Measurements from ENCODE around the gene ADGRG7.
A peak's percentile ranks its signal among the peaks of the same experiment; 100 is the strongest.

The ADGRG7 gene

DNA sequence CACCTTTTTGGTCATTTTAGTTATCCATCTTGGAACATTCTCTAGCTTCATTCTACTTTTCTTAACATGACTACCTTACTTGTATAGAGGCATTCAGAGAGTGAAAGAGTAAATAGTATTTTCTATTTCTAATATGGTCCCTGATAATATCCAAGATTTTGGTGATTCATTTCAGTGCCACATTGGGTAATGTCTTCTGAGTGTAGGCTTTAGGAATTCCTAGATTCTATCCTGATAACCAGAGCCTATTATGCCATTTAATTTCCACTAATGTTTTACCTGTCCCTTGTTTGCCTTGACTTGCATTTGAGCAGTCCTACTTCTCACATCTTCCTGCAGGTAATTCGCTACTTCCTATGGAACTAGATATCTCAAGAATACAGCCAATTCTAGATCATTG, 21.8 kb downstream of the ADGRG7 start:
- no peak for TF ChIP-seq ZFX (IDR thresholded peaks at IDR 0.05; ENCODE audit: borderline replicate concordance)
- TF ChIP-seq, protein P1, sequence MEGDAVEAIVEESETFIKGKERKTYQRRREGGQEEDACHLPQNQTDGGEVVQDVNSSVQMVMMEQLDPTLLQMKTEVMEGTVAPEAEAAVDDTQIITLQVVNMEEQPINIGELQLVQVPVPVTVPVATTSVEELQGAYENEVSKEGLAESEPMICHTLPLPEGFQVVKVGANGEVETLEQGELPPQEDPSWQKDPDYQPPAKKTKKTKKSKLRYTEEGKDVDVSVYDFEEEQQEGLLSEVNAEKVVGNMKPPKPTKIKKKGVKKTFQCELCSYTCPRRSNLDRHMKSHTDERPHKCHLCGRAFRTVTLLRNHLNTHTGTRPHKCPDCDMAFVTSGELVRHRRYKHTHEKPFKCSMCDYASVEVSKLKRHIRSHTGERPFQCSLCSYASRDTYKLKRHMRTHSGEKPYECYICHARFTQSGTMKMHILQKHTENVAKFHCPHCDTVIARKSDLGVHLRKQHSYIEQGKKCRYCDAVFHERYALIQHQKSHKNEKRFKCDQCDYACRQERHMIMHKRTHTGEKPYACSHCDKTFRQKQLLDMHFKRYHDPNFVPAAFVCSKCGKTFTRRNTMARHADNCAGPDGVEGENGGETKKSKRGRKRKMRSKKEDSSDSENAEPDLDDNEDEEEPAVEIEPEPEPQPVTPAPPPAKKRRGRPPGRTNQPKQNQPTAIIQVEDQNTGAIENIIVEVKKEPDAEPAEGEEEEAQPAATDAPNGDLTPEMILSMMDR (IDR thresholded peaks at IDR 0.05): no peak
- no peak overlapping the region for H3K27ac ChIP-seq

DNA sequence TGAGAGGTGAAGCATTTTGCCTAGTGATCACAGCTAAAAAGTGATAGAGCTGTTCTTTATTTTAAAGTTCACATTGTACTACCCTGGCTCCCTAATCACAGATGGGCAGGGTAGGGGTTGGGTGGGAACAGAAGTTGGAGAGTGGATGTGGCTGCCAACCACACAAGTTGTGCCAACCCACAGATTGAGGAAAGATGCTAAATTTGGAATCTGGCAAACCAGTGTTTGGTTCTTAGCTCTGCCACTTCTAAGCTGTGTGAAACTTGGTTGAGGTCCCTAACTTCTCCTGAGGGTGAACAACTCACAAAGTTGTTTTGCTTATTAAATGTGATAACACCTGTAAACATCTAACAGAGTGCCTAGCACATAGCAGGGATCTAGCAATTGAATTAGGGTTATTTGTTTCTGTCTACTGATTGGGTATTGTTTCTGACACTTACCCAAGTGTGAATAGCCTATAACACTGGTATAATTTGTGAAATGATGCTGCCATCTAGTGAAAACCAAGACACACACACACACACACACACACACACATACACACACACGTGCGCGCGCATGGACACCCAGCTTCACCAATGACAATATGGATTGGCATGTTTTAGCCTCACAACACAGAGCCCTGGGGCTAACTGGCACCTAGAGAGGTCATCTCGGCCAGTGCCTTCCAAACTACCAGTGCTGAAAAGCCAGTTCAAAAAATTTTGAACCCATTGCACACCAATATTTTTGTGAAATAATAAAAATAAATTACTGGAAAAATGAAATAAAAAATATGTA, 25.3 kb downstream of the ADGRG7 start:
- TF ChIP-seq ZFX (IDR thresholded peaks at IDR 0.05; ENCODE audit: borderline replicate concordance): no peak
- TF ChIP-seq, protein P1 (IDR thresholded peaks at IDR 0.05): peak; percentile 58
- no peak overlapping the region for H3K27ac ChIP-seq

DNA sequence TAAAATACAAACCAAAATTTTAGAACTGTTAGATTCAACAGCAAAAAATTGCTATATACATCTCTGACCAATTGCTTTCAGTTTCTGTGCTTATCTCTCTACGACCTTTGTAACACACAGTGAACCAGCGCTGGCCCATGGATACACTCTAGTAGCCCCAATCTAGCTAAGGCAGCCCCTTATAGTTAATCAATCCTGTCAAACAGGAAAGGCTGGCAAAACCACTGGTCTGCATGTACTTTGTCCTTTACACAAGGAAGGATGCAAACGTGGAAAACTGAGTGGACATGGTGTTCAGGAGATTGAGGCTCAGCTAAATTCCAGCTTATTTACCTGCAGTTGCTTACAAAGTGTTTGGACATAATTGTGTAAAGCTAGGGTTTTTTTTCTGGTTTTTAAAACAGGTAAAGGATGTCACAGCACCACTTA, 25.9 kb downstream of the ADGRG7 start:
- H3K27ac ChIP-seq: no peak overlapping the region
- TF ChIP-seq, protein P1 (IDR thresholded peaks at IDR 0.05): no peak
- no peak for TF ChIP-seq ZFX (IDR thresholded peaks at IDR 0.05; ENCODE audit: borderline replicate concordance)

GRCh38 chr3:100637197-100637631, 27.8 kb downstream of the ADGRG7 start:
- TF ChIP-seq ZFX (IDR thresholded peaks at IDR 0.05; ENCODE audit: borderline replicate concordance): no peak
- TF ChIP-seq, protein P1 (IDR thresholded peaks at IDR 0.05): no peak

DNA sequence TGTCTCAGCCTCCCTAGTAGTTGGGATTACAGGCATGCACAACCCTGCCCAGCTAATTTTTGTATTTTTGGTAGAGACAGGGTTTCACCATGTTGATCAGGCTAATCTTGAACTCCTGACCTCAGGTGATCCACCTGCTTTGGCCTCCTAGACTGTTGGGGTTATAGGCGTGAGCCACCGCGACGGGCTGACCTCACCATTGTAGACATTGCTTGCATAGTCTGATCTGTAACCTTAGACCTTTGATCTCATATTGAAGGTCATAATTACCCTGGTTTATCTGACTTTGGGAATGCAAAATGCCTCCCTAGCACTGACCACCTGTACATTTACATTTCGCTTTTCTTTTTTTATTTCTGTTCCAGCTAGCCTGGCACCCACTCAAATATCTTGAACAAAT, 31.2 kb downstream of the ADGRG7 start:
- no peak for TF ChIP-seq ZFX (IDR thresholded peaks at IDR 0.05; ENCODE audit: borderline replicate concordance)
- TF ChIP-seq, protein P1 (IDR thresholded peaks at IDR 0.05): no peak
- H3K27ac ChIP-seq: no peak overlapping the region

More at GRCh38 chr3:100637197-100637631, 27.8 kb downstream of the ADGRG7 start:
- no peak overlapping the region for H3K27ac ChIP-seq

- TF ChIP-seq, protein P1 (IDR thresholded peaks at IDR 0.05): no peak
- no peak for TF ChIP-seq ZFX (IDR thresholded peaks at IDR 0.05; ENCODE audit: borderline replicate concordance)
- no peak overlapping the region for H3K27ac ChIP-seq
These were observed 32.2 kb downstream of the ADGRG7 start for GRCh38 chr3:100641471-100642032.

- no peak overlapping the region for H3K27ac ChIP-seq
- TF ChIP-seq, protein P1 (IDR thresholded peaks at IDR 0.05): no peak
- no peak for TF ChIP-seq ZFX (IDR thresholded peaks at IDR 0.05; ENCODE audit: borderline replicate concordance)
These were observed 36.5 kb downstream of the ADGRG7 start for GRCh38 chr3:100645913-100646312.
